ENCODE data around the gene PRCD.

DNA sequence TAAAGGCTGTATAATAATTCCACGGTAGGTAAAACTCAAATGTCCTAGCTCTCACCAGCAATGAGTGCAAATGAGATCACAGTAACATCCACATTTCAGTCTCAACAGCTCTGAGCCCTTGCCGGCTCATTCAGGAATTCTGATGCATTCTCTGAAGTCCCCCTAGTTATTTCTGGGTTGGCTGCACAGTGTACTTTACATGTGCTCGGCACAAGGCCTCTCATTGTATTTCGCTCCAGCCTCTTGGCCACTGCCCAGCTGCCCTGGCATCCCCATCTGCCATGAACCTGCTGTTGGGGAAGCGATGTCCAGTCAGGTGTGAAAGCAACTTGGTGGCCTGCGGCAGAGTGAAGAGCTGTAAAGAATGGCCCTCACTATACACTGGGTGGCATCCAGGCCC is 14.3 kb downstream of the PRCD start:
- TF ChIP-seq, protein P1, sequence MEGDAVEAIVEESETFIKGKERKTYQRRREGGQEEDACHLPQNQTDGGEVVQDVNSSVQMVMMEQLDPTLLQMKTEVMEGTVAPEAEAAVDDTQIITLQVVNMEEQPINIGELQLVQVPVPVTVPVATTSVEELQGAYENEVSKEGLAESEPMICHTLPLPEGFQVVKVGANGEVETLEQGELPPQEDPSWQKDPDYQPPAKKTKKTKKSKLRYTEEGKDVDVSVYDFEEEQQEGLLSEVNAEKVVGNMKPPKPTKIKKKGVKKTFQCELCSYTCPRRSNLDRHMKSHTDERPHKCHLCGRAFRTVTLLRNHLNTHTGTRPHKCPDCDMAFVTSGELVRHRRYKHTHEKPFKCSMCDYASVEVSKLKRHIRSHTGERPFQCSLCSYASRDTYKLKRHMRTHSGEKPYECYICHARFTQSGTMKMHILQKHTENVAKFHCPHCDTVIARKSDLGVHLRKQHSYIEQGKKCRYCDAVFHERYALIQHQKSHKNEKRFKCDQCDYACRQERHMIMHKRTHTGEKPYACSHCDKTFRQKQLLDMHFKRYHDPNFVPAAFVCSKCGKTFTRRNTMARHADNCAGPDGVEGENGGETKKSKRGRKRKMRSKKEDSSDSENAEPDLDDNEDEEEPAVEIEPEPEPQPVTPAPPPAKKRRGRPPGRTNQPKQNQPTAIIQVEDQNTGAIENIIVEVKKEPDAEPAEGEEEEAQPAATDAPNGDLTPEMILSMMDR (IDR thresholded peaks at IDR 0.05) = no peak
- no peak for TF ChIP-seq ZFX (IDR thresholded peaks at IDR 0.05; ENCODE audit: borderline replicate concordance)

Data from 22Rv1 (cell line).